Heart left ventricle (tissue), 13 donors: ENCODE data around the gene CLK3.

Experiments
- CTCF ChIP-seq, 12 donors: fragments of 200-600 bp; sonication (generic) in 4 of 12; IDR thresholded peaks; one replicate each; pipeline versions ENCODE4 v1.5.0 to v1.8.0; 2018 to 2022; ENCODE audit warnings: antibody characterized with exemption in 12 of 12, mild to moderate bottlenecking in 5 of 12
- POLR2A ChIP-seq, 2 donors: fragments of 450-650 bp; IDR thresholded peaks; one replicate each; pipeline ENCODE4 v1.6.1; 2017; ENCODE audit warnings: antibody characterized with exemption in 2 of 2, mild to moderate bottlenecking in 2 of 2, moderate library complexity in 2 of 2
- donor health status: ischemic (EF 13 %, LVEDD 7.1; RV severe dilation, severe dysfunction).
- donor health status: DM: no; HTN: yes; CAD: no.
- donor health status: DM: no; HTN: no; CAD: no.
- donor health status: ischemic (EF 25% LVEDD 6.9; RV normal size, moderate dysfunction).
- donor health status: ischemic (EF 25% LVEDD 5.7; RV mildly dilated, moderate dysfunction).
- donor health status: ischemic (EF 35%, LVEDD 5.7; RV mildly dilated, moderate dysfunction).
- donor health status: nonischemic (EF 11% LVEDD 7.7; RV severe dilation, severe dysfunction).
- donor health status: DM: yes; HTN: yes; CAD: no.
- donor health status: PGD.
- donor health status: ischemic (EF 29% LVEDD 5.4; RV normal size, mild dysfunction).
- donor health status: nonischemic (EF 23%, LVEDD 6.1; RV moderate dilation, normal function).

- TF ChIP-seq CTCF (IDR thresholded peaks at IDR 0.05), result no peak
- TF ChIP-seq POLR2A (IDR thresholded peaks at IDR 0.05), result no peak
Observed at GRCh38 chr15:74579001-74579400, 36.6 kb upstream of the CLK3 start.
